Spleen (tissue), 13 donors: ENCODE measurements around the gene NPPC. TPM values are rescaled to one million over a fixed set of nuclear protein-coding genes. Genes with fewer than 3 reads are reported as not detected.
A peak's percentile ranks its signal among the peaks of the same experiment; 100 is the strongest.

ENCODE experiments used
- DNase-seq: peaks from one replicate; pipeline ENCODE4 v3.0.0-alpha.2; 2020
- H3K27ac ChIP-seq, 8 donors: fragments of 200-600 bp; sonication (generic) in 7 of 8; 1 replicate in 4 of 8; 2 replicates in 4 of 8; pipeline versions ENCODE4 v1.5.0 to v1.8.0; 2016 to 2021; ENCODE audit warnings: inconsistent platforms in 4 of 8, mild to moderate bottlenecking in 4 of 8, moderate library complexity in 1 of 8
- H3K27me3 ChIP-seq, 7 donors: fragments of 200-600 bp; sonication (generic) in 6 of 7; replicated peaks in 1 of 7; 1 replicate in 4 of 7; 2 replicates in 3 of 7; pipeline versions ENCODE4 v1.5.0 to v1.8.0; 2016 to 2021; ENCODE audit warnings: inconsistent platforms in 3 of 7, mild to moderate bottlenecking in 1 of 7
- H3K36me3 ChIP-seq, 6 donors: fragments of 200-600 bp; sonication (generic) in 5 of 6; 1 replicate in 4 of 6; 2 replicates in 2 of 6; pipeline versions ENCODE4 v1.5.0 to v1.8.0; 2016 to 2021; ENCODE audit warnings: inconsistent platforms in 2 of 6
- H3K4me1 ChIP-seq, 6 donors: fragments of 200-600 bp; sonication (generic) in 5 of 6; 1 replicate in 3 of 6; 2 replicates in 3 of 6; pipeline versions ENCODE4 v1.5.0 to v1.8.0; 2016 to 2021; ENCODE audit warnings: inconsistent platforms in 3 of 6
- H3K4me3 ChIP-seq, 8 donors: fragments of 200-600 bp; sonication (generic) in 7 of 8; 1 replicate in 4 of 8; 2 replicates in 4 of 8; pipeline versions ENCODE4 v1.5.0 to v1.8.0; 2016 to 2021; ENCODE audit warnings: inconsistent platforms in 4 of 8, mild to moderate bottlenecking in 4 of 8, moderate library complexity in 2 of 8
- H3K9me3 ChIP-seq, 8 donors: fragments of 200-600 bp; sonication (generic) in 7 of 8; 1 replicate in 4 of 8; 2 replicates in 4 of 8; pipeline versions ENCODE4 v1.5.0 to v1.8.0; 2016 to 2021; ENCODE audit warnings: inconsistent platforms in 4 of 8
- CTCF ChIP-seq, 11 experiments: fragments of 200-600 bp in 7 of 11; fragments of 450-650 bp in 4 of 11; sonication (generic) in 4 of 11; IDR thresholded peaks in 8 of 11; conservative IDR thresholded peaks in 3 of 11; 1 replicate in 7 of 11; 2 replicates in 4 of 11; pipeline versions ENCODE4 v1.4.0 to v1.8.0; 2016 to 2021; ENCODE audit warnings: antibody characterized with exemption in 11 of 11, inconsistent platforms in 4 of 11, mild to moderate bottlenecking in 1 of 11
- POLR2A ChIP-seq, 3 donors: fragments of 450-650 bp; IDR thresholded peaks; one replicate each; pipeline ENCODE4 v1.5.1; 2017; ENCODE audit warnings: antibody characterized with exemption in 3 of 3, mild to moderate bottlenecking in 1 of 3
- POLR2AphosphoS5 ChIP-seq, 3 donors: sonication (generic); formaldehyde crosslinking; IDR thresholded peaks; one replicate each; pipeline ENCODE4 v1.5.1; 2017; ENCODE audit warnings: antibody characterized with exemption in 3 of 3
- WGBS, 5 donors: extraction: QIAGEN DNeasy Blood & Tissue Kit in 3 of 5; methylation state at CpG; one replicate each; pipeline versions ENCODE4 v1.1.5 to v1.1.7; 2013 to 2018; 5-methylcytosine and 5-hydroxymethylcytosine counted together
- intact Hi-C: fragments of 100-400 bp; cut with DNase I; formaldehyde crosslinking; loops from one replicate; pipeline ENCODE4 v1.15.0; 2023; ENCODE audit warnings: low total_unique reads
- long read RNA-seq, 2 donors: transcript quantifications; one replicate each; lab custom pipeline, GENCODE V29; 2026
- polyA plus RNA-seq, 3 donors: library from polyadenylated mRNA; stranded (reverse); fragments of 200-250 nt; gene quantifications; one replicate each; pipeline ENCODE4 v1.2.1, GENCODE V29; 2013
- total RNA-seq, 7 donors: library from RNA; depleted of rRNA in 3 of 7; stranded (reverse); fragments of >200 nt in 3 of 7; fragmentation: NEBNext Ultra II Directional in 4 of 7; extraction: Animal tissue kit (Norgen Biotek cat#: 25700) in 4 of 7; gene quantifications; one replicate each; pipeline versions ENCODE4 v1.1.0 to v1.2.1, GENCODE V29; 2016 to 2021
- donor health status: healthy with polysubstance abuse.
- donor health status: DM: no; HTN: no; CAD: no; lungs with moderate emphysema.
- donor health status: DM: no; HTN: no; CAD: no.
- donor health status: Bipolar disorder and iron deficiency.
- donor health status: healthy.
- donor health status: DM: no; HTN: no; CAD: no.
- donor health status: DM: yes; HTN: yes; CAD: no.

Gene NPPC, protein sequence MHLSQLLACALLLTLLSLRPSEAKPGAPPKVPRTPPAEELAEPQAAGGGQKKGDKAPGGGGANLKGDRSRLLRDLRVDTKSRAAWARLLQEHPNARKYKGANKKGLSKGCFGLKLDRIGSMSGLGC
- total RNA-seq (under 1 TPM in 1 of 7 donors, not detected in 6; 0.93 TPM), polyA plus RNA-seq (1 to 10 TPM in 1 of 3 donors, under 1 TPM in 2; 0.10 to 2.2 (median 0.76) TPM)
- long read RNA-seq, donor 1, partial matches to known transcripts, result 0 of 2 reads
- long read RNA-seq, donor 1, other reads (novel, unspliced or antisense), result 0 of 2 reads
- long read RNA-seq, donor 2, result 0 reads

GRCh38 chr2:231926180-231926741 lies at the start of gene NPPC:
TSS of gene NPPC (minus strand) at chr2:231926396. CDS start at chr2:231926249, 147 bp downstream.
- Histone ChIP-seq H3K27me3 (peaks cover 0 to 97% (median 51%) of the 10 kb centered on the region in 7 donors), H3K27ac (no peak within 1 kb of the TSS), H3K9me3 (no peaks in the 10 kb centered on the region), H3K4me3 (peak within 1 kb of the TSS; percentile 16 to 71 (median 43)), H3K4me1 (peaks cover 20 to 32% (median 27%) of the 10 kb centered on the region in 6 donors), H3K36me3 (no peaks in the 10 kb centered on the region)
- peak; percentile 76 for DNase-seq
- TF ChIP-seq CTCF (IDR thresholded peaks at IDR 0.05 in 8 of 11, conservative IDR thresholded peaks at IDR 0.05 in 3 of 11) (peak in 2 of 11 experiments; percentile 15 to 17), POLR2A (IDR thresholded peaks at IDR 0.05) (no peak)
- intact Hi-C loops, result loop anchor here (5.0 kb wide), 2 partner anchors 216 to 401 kb away; no protein-coding TSS in a partner anchor
- WGBS, 5 donors, result 0 to 1% (median 1%) methylated on average over 8 to 54 of the region's 54 CpGs

DNA sequence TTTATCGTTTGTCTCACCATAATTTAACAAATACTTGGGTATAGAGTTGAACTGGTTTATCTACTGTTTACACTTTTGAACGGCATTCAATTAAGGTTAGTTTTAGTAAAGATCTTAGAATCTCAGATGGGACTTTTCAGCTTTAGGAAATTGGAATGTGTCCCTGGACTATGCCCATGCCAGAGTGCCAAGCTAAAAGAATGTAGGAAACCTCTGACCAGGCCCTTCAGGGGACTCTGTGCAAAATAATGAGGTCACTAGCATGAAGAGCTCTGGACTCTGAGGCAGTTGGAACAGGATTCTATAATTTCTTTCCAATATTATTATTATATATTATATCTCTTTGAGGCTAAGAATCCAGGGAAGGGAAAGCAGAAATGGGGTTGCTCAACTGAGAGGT lies 48.8 kb upstream of the NPPC start:
- TF ChIP-seq POLR2A (IDR thresholded peaks at IDR 0.05), result no peak
- no peak for TF ChIP-seq POLR2AphosphoS5 (IDR thresholded peaks at IDR 0.05)
- no peak for TF ChIP-seq CTCF (IDR thresholded peaks at IDR 0.05 in 8 of 11, conservative IDR thresholded peaks at IDR 0.05 in 3 of 11)
- Histone ChIP-seq H3K9me3 (no peaks in the 10 kb centered on the region), H3K4me3 (no peak overlapping the region), H3K27me3 (no peaks in the 10 kb centered on the region), H3K36me3 (peaks cover 0 to 16% (median 0%) of the 10 kb centered on the region in 6 donors), H3K27ac (no peak overlapping the region), H3K4me1 (no peaks in the 10 kb centered on the region)
- intact Hi-C loops, result no loop called here
- DNase-seq, result no peak
- 95 to 98% (median 96%) methylated on average over 2 of the region's 2 CpGs for WGBS, 5 donors

DNA sequence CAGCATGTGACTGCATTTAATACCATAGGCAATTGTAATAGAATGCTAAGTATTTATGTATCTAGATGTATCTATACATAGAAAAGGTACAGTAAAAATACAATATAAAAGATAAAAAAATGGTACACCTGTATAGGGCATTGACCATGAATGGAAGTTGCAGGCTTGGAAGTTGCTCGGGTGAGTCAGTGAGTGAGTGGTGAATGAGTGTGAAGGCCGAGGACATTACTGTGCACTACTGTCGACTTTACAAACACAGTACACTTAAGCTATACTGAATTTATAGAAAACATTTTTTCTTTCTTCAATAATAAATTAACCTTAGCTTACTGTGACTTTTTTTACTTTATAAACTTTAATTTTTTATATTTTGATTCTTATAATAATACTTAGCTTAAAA lies 44.3 kb upstream of the NPPC start:
- WGBS, 5 donors, result 94 to 100% (median 96%) methylated on average over 3 of the region's 3 CpGs
- H3K36me3 ChIP-seq, result peaks cover 0 to 16% (median 0%) of the 10 kb centered on the region in 6 donors
- H3K27me3 ChIP-seq, result no peaks in the 10 kb centered on the region

More for the DNA sequence above, 44.3 kb upstream of the NPPC start:
- TF ChIP-seq POLR2AphosphoS5 (IDR thresholded peaks at IDR 0.05) (no peak), CTCF (IDR thresholded peaks at IDR 0.05 in 8 of 11, conservative IDR thresholded peaks at IDR 0.05 in 3 of 11) (no peak), POLR2A (IDR thresholded peaks at IDR 0.05) (no peak)
- intact Hi-C loops, result no loop called here
- peaks cover 0 to 25% (median 10%) of the 10 kb centered on the region in 6 donors for H3K4me1 ChIP-seq
- no peak for DNase-seq
- no peak overlapping the region for H3K4me3 ChIP-seq
- peaks cover 0 to 16% (median 9%) of the 10 kb centered on the region in 8 donors for H3K9me3 ChIP-seq
- no peak overlapping the region for H3K27ac ChIP-seq
